Suprapubic skin (tissue), 4 donors: ENCODE measurements around the gene NONO.

Experiments
- CTCF ChIP-seq, 2 donors: fragments of 200-600 bp in 1 of 2; fragments of 450-650 bp in 1 of 2; sonication (generic) in 1 of 2; IDR thresholded peaks; one replicate each; pipeline ENCODE4 v1.5.1; 2016 to 2019; ENCODE audit warnings: antibody characterized with exemption in 2 of 2, mild to moderate bottlenecking in 1 of 2, moderate library complexity in 1 of 2
- EP300 ChIP-seq: sonication (generic); formaldehyde crosslinking; IDR thresholded peaks from one replicate; pipeline ENCODE4 v1.6.1; 2017; ENCODE audit warnings: antibody characterized with exemption
- POLR2A ChIP-seq, 2 donors: fragments of 450-650 bp; IDR thresholded peaks; one replicate each; pipeline ENCODE4 v1.6.1; 2017; ENCODE audit warnings: antibody characterized with exemption in 2 of 2, mild to moderate bottlenecking in 2 of 2, moderate library complexity in 2 of 2
- POLR2AphosphoS5 ChIP-seq, 3 donors: sonication (generic); formaldehyde crosslinking; IDR thresholded peaks; one replicate each; pipeline ENCODE4 v1.6.1; 2017; ENCODE audit warnings: antibody characterized with exemption in 3 of 3

DNA sequence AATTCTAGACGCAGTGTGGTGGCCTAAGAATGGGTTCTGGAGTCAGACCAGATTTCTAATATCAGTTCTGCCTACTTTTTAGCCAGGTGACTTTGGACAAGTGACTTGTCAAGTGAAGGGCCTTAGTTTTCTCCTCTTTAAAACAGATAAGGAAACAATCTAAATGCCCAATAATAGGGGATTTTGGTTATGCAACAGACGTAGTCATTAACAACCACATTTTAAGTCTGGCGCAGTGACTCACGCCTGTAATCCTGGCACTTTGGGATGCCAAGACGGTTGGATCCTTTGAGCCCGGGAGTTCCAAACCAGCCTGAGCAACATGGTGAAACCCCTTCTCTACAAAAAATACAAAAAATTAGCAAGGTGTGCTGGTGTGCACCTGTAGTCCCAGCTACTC, 27.4 kb upstream of the NONO start:
- TF ChIP-seq CTCF (IDR thresholded peaks at IDR 0.05) (no peak), EP300 (no peak), POLR2A (IDR thresholded peaks at IDR 0.05) (no peak), POLR2AphosphoS5 (IDR thresholded peaks at IDR 0.05) (no peak)
